HepG2 (cell line): ENCODE measurements around the gene BIRC3. TPM values are rescaled to one million over a fixed set of nuclear protein-coding genes. Genes with fewer than 3 reads are reported as not detected.
A peak's percentile ranks its signal among the peaks of the same experiment; 100 is the strongest.

Experiments used
- BATF2 ChIP-seq: sonication (generic); formaldehyde crosslinking; IDR thresholded peaks from 2 replicates; pipeline ENCODE4 v1.8.0; 2022; ENCODE audit warnings: mild to moderate bottlenecking, missing genetic modification reagents, moderate library complexity
- CBX2 ChIP-seq, 2 experiments: fragments of 200-600 bp in 1 of 2; sonication (generic); formaldehyde crosslinking in 1 of 2; IDR thresholded peaks; 2 replicates each; pipeline versions ENCODE4 v1.7.0 to v1.8.1; 2018 to 2022; ENCODE audit warnings: low read depth in 2 of 2, low read length in 1 of 2, mild to moderate bottlenecking in 1 of 2, missing genetic modification reagents in 1 of 2
- GABPB1 ChIP-seq: IDR thresholded peaks from 2 replicates; pipeline ENCODE4 v1.6.1; 2016; ENCODE audit warnings: mild to moderate bottlenecking, missing genetic modification reagents, moderate library complexity, missing compliant biosample characterization
- HOXA9 ChIP-seq: sonication (generic); formaldehyde crosslinking; IDR thresholded peaks from 2 replicates; pipeline ENCODE4 v1.8.1; 2022; ENCODE audit warnings: missing genetic modification reagents, mild to moderate bottlenecking, moderate library complexity, borderline replicate concordance
- MTF2 ChIP-seq: sonication (generic); formaldehyde crosslinking; IDR thresholded peaks from 2 replicates; pipeline ENCODE4 v1.5.0; 2020; ENCODE audit warnings: missing genetic modification reagents, borderline replicate concordance
- MXD1 ChIP-seq: sonication (generic); formaldehyde crosslinking; IDR thresholded peaks from 2 replicates; pipeline ENCODE4 v1.4.0; 2020; ENCODE audit warnings: mild to moderate bottlenecking, missing genetic modification reagents
- ZBTB14 ChIP-seq: sonication (generic); formaldehyde crosslinking; IDR thresholded peaks from 2 replicates; pipeline ENCODE4 v1.4.0; 2020; ENCODE audit warnings: missing genetic modification reagents
- ZFAT ChIP-seq: sonication (generic); formaldehyde crosslinking; conservative IDR thresholded peaks from 2 replicates; pipeline ENCODE4 v1.8.1; 2023; ENCODE audit warnings: missing genetic modification reagents, inconsistent platforms
- ZNF749 ChIP-seq: sonication (generic); formaldehyde crosslinking; IDR thresholded peaks from 2 replicates; pipeline ENCODE4 v1.8.0; 2022; ENCODE audit warnings: mild to moderate bottlenecking, missing genetic modification reagents, moderate library complexity, borderline replicate concordance
- ZNF784 ChIP-seq: sonication (generic); formaldehyde crosslinking; IDR thresholded peaks from 2 replicates; pipeline ENCODE4 v1.5.1; 2020; ENCODE audit warnings: missing genetic modification reagents, mild to moderate bottlenecking, borderline replicate concordance
- polyA plus RNA-seq, 8 experiments: library from polyadenylated mRNA; depleted of rRNA in 3 of 8; stranded (reverse) in 7 of 8; unstranded in 1 of 8; fragments of >200 nt; fragmentation: Illumina TruSeq in 4 of 8; extraction: Trizol in 4 of 8; gene quantifications; 2 replicates each; pipeline versions ENCODE4 v1.2.1 to v1.2.3, GENCODE V29; 2011 to 2016; ENCODE audit warnings: low read depth in 4 of 8, missing spikeins in 1 of 8, mixed read lengths in 1 of 8; ENCODE audit not compliant: insufficient read depth in 1 of 8
- total RNA-seq, 5 experiments: library from RNA; depleted of rRNA; stranded (reverse); fragments of >200 nt; fragmentation: Illumina TruSeq; extraction: Trizol; gene quantifications; 2 replicates each; pipeline ENCODE4 v1.2.3, GENCODE V29; 2016; ENCODE audit warnings: low read depth in 1 of 5
- TF ChIP-seq, protein P1 (sequence below): sonication (generic); formaldehyde crosslinking; IDR thresholded peaks from 2 replicates; pipeline ENCODE4 v1.4.0; 2020; ENCODE audit warnings: mild to moderate bottlenecking, missing genetic modification reagents
- TF ChIP-seq, protein P2 (sequence below): sonication (generic); formaldehyde crosslinking; IDR thresholded peaks from 2 replicates; pipeline ENCODE4 v1.4.0; 2020; ENCODE audit warnings: low read depth, mild to moderate bottlenecking, missing genetic modification reagents
- TF ChIP-seq, protein P3 (sequence below): sonication (generic); formaldehyde crosslinking; IDR thresholded peaks from 2 replicates; pipeline ENCODE4 v1.4.0; 2020; ENCODE audit warnings: missing genetic modification reagents, mild to moderate bottlenecking, borderline replicate concordance
- TF ChIP-seq, protein P4 (sequence below): sonication (generic); formaldehyde crosslinking; IDR thresholded peaks from 2 replicates; pipeline ENCODE4 v1.4.0; 2020; ENCODE audit warnings: missing genetic modification reagents, borderline replicate concordance

The BIRC3 gene
- total and polyA plus RNA-seq, 2 of the 13 experiments (the other 11 are each of a cell fraction or from before 2014, with no cell fraction given), result 0.41 to 4.2 TPM

DNA sequence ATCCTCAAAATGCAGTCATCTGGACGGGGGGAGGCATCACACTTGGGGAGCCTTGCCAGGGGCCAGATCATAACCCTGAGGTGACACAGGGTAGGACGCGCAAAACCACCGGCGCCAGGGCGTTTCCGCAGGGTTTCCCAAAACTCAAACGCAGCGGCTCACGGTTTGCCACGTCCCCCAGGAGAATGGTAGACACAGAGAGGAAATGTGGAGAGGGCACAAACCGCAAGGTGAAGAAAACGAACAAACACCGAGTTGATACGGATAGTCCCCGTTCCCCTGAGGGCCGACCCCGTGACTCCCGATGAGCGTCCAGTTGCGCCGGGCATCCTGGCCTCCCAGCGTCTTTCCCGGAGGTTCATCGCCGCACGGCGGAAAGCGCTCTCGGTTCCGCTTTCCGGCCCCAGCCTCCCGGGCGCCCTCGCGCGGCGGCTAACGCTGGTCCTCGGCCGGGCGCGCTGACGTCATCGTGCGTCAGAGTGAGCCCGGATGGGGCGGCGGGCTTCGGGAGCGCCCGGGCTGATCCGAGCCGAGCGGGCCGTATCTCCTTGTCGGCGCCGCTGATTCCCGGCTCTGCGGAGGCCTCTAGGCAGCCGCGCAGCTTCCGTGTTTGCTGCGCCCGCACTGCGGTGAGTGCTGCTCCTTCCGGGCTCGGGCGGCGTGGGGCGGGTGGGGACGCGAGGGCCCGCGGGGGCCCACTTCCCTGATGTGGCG, 29.6 kb downstream of the BIRC3 start, which contains the start of gene BIRC2 (continued):
- TF ChIP-seq, protein P1, sequence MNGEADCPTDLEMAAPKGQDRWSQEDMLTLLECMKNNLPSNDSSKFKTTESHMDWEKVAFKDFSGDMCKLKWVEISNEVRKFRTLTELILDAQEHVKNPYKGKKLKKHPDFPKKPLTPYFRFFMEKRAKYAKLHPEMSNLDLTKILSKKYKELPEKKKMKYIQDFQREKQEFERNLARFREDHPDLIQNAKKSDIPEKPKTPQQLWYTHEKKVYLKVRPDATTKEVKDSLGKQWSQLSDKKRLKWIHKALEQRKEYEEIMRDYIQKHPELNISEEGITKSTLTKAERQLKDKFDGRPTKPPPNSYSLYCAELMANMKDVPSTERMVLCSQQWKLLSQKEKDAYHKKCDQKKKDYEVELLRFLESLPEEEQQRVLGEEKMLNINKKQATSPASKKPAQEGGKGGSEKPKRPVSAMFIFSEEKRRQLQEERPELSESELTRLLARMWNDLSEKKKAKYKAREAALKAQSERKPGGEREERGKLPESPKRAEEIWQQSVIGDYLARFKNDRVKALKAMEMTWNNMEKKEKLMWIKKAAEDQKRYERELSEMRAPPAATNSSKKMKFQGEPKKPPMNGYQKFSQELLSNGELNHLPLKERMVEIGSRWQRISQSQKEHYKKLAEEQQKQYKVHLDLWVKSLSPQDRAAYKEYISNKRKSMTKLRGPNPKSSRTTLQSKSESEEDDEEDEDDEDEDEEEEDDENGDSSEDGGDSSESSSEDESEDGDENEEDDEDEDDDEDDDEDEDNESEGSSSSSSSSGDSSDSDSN (CRISPR knock-in tag), result peak; percentile 98
- TF ChIP-seq ZNF784 (CRISPR knock-in tag) (no peak), HOXA9 (CRISPR knock-in tag) (peak; percentile 80; the same call in 1 of the 2 replicates), ZNF749 (no peak), ZBTB14 (CRISPR knock-in tag) (0 out of 2 replicates have a peak, but pooled peaks have one; percentile 28), BATF2 (no peak), ZFAT (CRISPR knock-in tag) (no peak), GABPB1 (CRISPR knock-in tag) (peak; percentile 90), MXD1 (peak; percentile 75), CBX2 (IDR thresholded peaks at IDR 0.05; ENCODE audit: low read depth, low read length) (no peak), CBX2 (CRISPR knock-in tag; IDR thresholded peaks at IDR 0.05; ENCODE audit: low read depth) (peak; percentile 50; the same call in 1 of the 2 replicates), MTF2 (CRISPR knock-in tag) (no peak)
- TF ChIP-seq, protein P2, sequence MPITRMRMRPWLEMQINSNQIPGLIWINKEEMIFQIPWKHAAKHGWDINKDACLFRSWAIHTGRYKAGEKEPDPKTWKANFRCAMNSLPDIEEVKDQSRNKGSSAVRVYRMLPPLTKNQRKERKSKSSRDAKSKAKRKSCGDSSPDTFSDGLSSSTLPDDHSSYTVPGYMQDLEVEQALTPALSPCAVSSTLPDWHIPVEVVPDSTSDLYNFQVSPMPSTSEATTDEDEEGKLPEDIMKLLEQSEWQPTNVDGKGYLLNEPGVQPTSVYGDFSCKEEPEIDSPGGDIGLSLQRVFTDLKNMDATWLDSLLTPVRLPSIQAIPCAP (CRISPR knock-in tag), result no peak
- TF ChIP-seq, protein P3, sequence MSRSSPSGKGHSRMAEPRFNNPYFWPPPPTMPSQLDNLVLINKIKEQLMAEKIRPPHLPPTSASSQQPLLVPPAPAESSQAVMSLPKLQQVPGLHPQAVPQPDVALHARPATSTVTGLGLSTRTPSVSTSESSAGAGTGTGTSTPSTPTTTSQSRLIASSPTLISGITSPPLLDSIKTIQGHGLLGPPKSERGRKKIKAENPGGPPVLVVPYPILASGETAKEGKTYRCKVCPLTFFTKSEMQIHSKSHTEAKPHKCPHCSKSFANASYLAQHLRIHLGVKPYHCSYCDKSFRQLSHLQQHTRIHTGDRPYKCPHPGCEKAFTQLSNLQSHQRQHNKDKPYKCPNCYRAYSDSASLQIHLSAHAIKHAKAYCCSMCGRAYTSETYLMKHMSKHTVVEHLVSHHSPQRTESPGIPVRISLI (CRISPR knock-in tag), result no peak; the same call in 1 of the 2 replicates
- TF ChIP-seq, protein P4, sequence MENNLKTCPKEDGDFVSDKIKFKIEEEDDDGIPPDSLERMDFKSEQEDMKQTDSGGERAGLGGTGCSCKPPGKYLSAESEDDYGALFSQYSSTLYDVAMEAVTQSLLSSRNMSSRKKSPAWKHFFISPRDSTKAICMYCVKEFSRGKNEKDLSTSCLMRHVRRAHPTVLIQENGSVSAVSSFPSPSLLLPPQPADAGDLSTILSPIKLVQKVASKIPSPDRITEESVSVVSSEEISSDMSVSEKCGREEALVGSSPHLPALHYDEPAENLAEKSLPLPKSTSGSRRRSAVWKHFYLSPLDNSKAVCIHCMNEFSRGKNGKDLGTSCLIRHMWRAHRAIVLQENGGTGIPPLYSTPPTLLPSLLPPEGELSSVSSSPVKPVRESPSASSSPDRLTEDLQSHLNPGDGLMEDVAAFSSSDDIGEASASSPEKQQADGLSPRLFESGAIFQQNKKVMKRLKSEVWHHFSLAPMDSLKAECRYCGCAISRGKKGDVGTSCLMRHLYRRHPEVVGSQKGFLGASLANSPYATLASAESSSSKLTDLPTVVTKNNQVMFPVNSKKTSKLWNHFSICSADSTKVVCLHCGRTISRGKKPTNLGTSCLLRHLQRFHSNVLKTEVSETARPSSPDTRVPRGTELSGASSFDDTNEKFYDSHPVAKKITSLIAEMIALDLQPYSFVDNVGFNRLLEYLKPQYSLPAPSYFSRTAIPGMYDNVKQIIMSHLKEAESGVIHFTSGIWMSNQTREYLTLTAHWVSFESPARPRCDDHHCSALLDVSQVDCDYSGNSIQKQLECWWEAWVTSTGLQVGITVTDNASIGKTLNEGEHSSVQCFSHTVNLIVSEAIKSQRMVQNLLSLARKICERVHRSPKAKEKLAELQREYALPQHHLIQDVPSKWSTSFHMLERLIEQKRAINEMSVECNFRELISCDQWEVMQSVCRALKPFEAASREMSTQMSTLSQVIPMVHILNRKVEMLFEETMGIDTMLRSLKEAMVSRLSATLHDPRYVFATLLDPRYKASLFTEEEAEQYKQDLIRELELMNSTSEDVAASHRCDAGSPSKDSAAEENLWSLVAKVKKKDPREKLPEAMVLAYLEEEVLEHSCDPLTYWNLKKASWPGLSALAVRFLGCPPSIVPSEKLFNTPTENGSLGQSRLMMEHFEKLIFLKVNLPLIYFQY (CRISPR knock-in tag), result peak; percentile 65; the same call in 1 of the 2 replicates
